OCI-LY3 (cell line): ENCODE measurements around the gene TXNDC12.

Experiments
- H2AFZ ChIP-seq: fragments of 200-600, 300-600 bp; shearing (Covaris generic); 2 replicates; pipeline ENCODE4 v1.6.0; 2014; ENCODE audit warnings: antibody characterized with exemption, low read depth, low read length
- H3K27ac ChIP-seq: fragments of 200-600, 300-600 bp; sonication (generic); 2 replicates; pipeline ENCODE4 v1.5.1; 2014; ENCODE audit warnings: mild to moderate bottlenecking, low read length, moderate library complexity, mixed read lengths
- H3K27me3 ChIP-seq: fragments of 200-600, 300-600 bp; sonication (generic); 2 replicates; pipeline ENCODE4 v1.6.1; 2014; ENCODE audit warnings: low read depth, low read length, mixed read lengths
- H3K36me3 ChIP-seq: fragments of 200-600, 300-600 bp; sonication (generic); replicated peaks from 2 replicates; pipeline ENCODE3; 2014; ENCODE audit warnings: low read depth, low read length, mixed read lengths
- H3K4me1 ChIP-seq: fragments of 300-600, 200-600 bp; sonication (generic); 2 replicates; pipeline ENCODE4 v1.6.1; 2014; ENCODE audit warnings: low read length, mixed read lengths
- H3K4me2 ChIP-seq: fragments of 200-600, 300-600 bp; sonication (generic); 2 replicates; pipeline ENCODE4 v1.6.1; 2014; ENCODE audit warnings: low read length, mixed read lengths
- H3K4me3 ChIP-seq: fragments of 300-600, 200-600 bp; sonication (generic); 2 replicates; pipeline ENCODE4 v1.5.1; 2014; ENCODE audit warnings: antibody characterized with exemption, mild to moderate bottlenecking, low read length, moderate library complexity
- H3K79me2 ChIP-seq: fragments of 300-600, 200-600 bp; shearing (Covaris generic); 2 replicates; pipeline ENCODE4 v1.6.1; 2014; ENCODE audit warnings: mild to moderate bottlenecking, low read length, mixed read lengths
- H3K9ac ChIP-seq: fragments of 300-600, 200-600 bp; shearing (Covaris generic); 2 replicates; pipeline ENCODE4 v1.6.0; 2014; ENCODE audit warnings: mild to moderate bottlenecking, low read length, moderate library complexity
- H3K9me3 ChIP-seq: fragments of 200-600, 300-600 bp; shearing (Covaris generic); 2 replicates; pipeline ENCODE4 v1.6.1; 2014; ENCODE audit warnings: low read length, mixed read lengths; ENCODE audit not compliant: insufficient read depth
- H4K20me1 ChIP-seq: fragments of 200-600, 300-600 bp; sonication (generic); 2 replicates; pipeline ENCODE4 v1.6.1; 2016; ENCODE audit warnings: low read length, mixed read lengths; ENCODE audit not compliant: insufficient read depth
- CTCF ChIP-seq: fragments of 200-600, 300-600 bp; sonication (generic); IDR thresholded peaks from 2 replicates; pipeline ENCODE4 v1.5.1; 2014; ENCODE audit warnings: antibody characterized with exemption, low read length, low read depth
- EZH2phosphoT487 ChIP-seq: fragments of 200-600 bp; shearing (Covaris generic); IDR thresholded peaks from 2 replicates; pipeline ENCODE4 v1.6.1; 2018; ENCODE audit warnings: antibody characterized with exemption, mixed run types, low read depth

The TXNDC12 gene

GRCh38 chr1:52072291-52072690 is 17.3 kb upstream of the TXNDC12 start:
- TF ChIP-seq CTCF (no peak), EZH2phosphoT487 (no peak)
- H3K27me3 ChIP-seq: no peaks in the 10 kb centered on the region
- H3K9me3 ChIP-seq: no peaks in the 10 kb centered on the region
- peaks cover 10% of the 10 kb centered on the region; the same call in 1 of the 2 replicates for H3K79me2 ChIP-seq
- H4K20me1 ChIP-seq: no peaks in the 10 kb centered on the region; the same call in 1 of the 2 replicates
- no peak overlapping the region for H2AFZ ChIP-seq
- no peak overlapping the region for H3K9ac ChIP-seq
- H3K36me3 ChIP-seq: peaks cover 4% of the 10 kb centered on the region
- no peak overlapping the region for H3K4me2 ChIP-seq
- no peak overlapping the region for H3K27ac ChIP-seq
- H3K4me3 ChIP-seq: no peak overlapping the region
- H3K4me1 ChIP-seq: no peaks in the 10 kb centered on the region

- Histone ChIP-seq H4K20me1 (no peaks in the 10 kb centered on the region; the same call in 1 of the 2 replicates), H3K4me1 (no peaks in the 10 kb centered on the region), H3K36me3 (peaks cover 4% of the 10 kb centered on the region), H3K9me3 (no peaks in the 10 kb centered on the region), H3K4me2 (no peak overlapping the region), H2AFZ (no peak overlapping the region), H3K27me3 (no peaks in the 10 kb centered on the region), H3K27ac (no peak overlapping the region), H3K4me3 (no peak overlapping the region), H3K79me2 (peaks cover 10% of the 10 kb centered on the region; the same call in 1 of the 2 replicates), H3K9ac (no peak overlapping the region)
- no peak for TF ChIP-seq CTCF
- TF ChIP-seq EZH2phosphoT487: no peak
These were observed 15.7 kb upstream of the TXNDC12 start for GRCh38 chr1:52070704-52071103.

- H2AFZ ChIP-seq: no peak overlapping the region
- TF ChIP-seq EZH2phosphoT487 (no peak), CTCF (no peak)
- no peak overlapping the region for H3K27ac ChIP-seq
- H3K79me2 ChIP-seq: peaks cover 28% of the 10 kb centered on the region
- no peaks in the 10 kb centered on the region for H3K9me3 ChIP-seq
- H3K36me3 ChIP-seq: peaks cover 19% of the 10 kb centered on the region
- 0 out of 2 replicates have a peak, but pooled peaks cover 3% of the 10 kb centered on the region for H4K20me1 ChIP-seq
- no peak overlapping the region for H3K4me2 ChIP-seq
- no peak overlapping the region for H3K9ac ChIP-seq
- H3K4me3 ChIP-seq: no peak overlapping the region
- H3K4me1 ChIP-seq: no peaks in the 10 kb centered on the region
- no peaks in the 10 kb centered on the region for H3K27me3 ChIP-seq
These were observed 8.2 kb upstream of the TXNDC12 start for GRCh38 chr1:52063192-52063591.

- Histone ChIP-seq H3K79me2 (peaks cover 50% of the 10 kb centered on the region), H3K36me3 (peaks cover 17% of the 10 kb centered on the region), H3K4me2 (no peak overlapping the region), H3K27me3 (no peaks in the 10 kb centered on the region), H3K27ac (no peak overlapping the region), H3K4me1 (peaks cover 12% of the 10 kb centered on the region), H3K9ac (no peak overlapping the region), H2AFZ (no peak overlapping the region), H3K9me3 (no peaks in the 10 kb centered on the region), H4K20me1 (peaks cover 13% of the 10 kb centered on the region; the same call in 1 of the 2 replicates), H3K4me3 (no peak overlapping the region)
- TF ChIP-seq CTCF (no peak), EZH2phosphoT487 (no peak)
These were observed 5.8 kb upstream of the TXNDC12 start for GRCh38 chr1:52060822-52061221.
